ENCODE results near the gene TMEM184B.
A peak's percentile ranks its signal among the peaks of the same experiment; 100 is the strongest.

TMEM184B gene

GRCh38 chr22:38269466-38269865 lies 3.3 kb downstream of the TMEM184B start:
- no peak overlapping the region for H3K4me3 ChIP-seq (ENCODE audit: low read depth, low read length)
- H3K9me3 ChIP-seq (ENCODE audit: severe bottlenecking), result no peaks in the 10 kb centered on the region
- no peak for DNase-seq
- H3K27me3 ChIP-seq (ENCODE audit: insufficient read depth, low read depth, severe bottlenecking), result no peaks in the 10 kb centered on the region
- no peak overlapping the region for H3K27ac ChIP-seq
- H3K36me3 ChIP-seq, result peaks cover 9% of the 10 kb centered on the region
- no peak for TF ChIP-seq CTCF (IDR thresholded peaks at IDR 0.05; ENCODE audit: low read depth, low read length)

GRCh38 chr22:38267086-38267485 lies 5.7 kb downstream of the TMEM184B start:
- Histone ChIP-seq H3K27me3 (ENCODE audit: insufficient read depth, low read depth, severe bottlenecking) (no peaks in the 10 kb centered on the region), H3K27ac (no peak overlapping the region), H3K36me3 (peaks cover 14% of the 10 kb centered on the region), H3K9me3 (ENCODE audit: severe bottlenecking) (no peaks in the 10 kb centered on the region), H3K4me3 (ENCODE audit: low read depth, low read length) (no peak overlapping the region)
- TF ChIP-seq CTCF (IDR thresholded peaks at IDR 0.05; ENCODE audit: low read depth, low read length), result no peak
- no peak for DNase-seq

- no peaks in the 10 kb centered on the region for H3K9me3 ChIP-seq (ENCODE audit: severe bottlenecking)
- no peaks in the 10 kb centered on the region for H3K27me3 ChIP-seq (ENCODE audit: insufficient read depth, low read depth, severe bottlenecking)
- no peak for TF ChIP-seq CTCF (IDR thresholded peaks at IDR 0.05; ENCODE audit: low read depth, low read length)
- no peak for DNase-seq
- H3K4me3 ChIP-seq (ENCODE audit: low read depth, low read length), result no peak overlapping the region
- H3K36me3 ChIP-seq, result peaks cover 10% of the 10 kb centered on the region
- H3K27ac ChIP-seq, result no peak overlapping the region
These were observed 6.7 kb downstream of the TMEM184B start for GRCh38 chr22:38266120-38266519.

GRCh38 chr22:38264322-38264843 lies 8.4 kb downstream of the TMEM184B start:
- no peak overlapping the region for H3K27ac ChIP-seq
- no peak for TF ChIP-seq CTCF (IDR thresholded peaks at IDR 0.05; ENCODE audit: low read depth, low read length)
- no peak overlapping the region for H3K4me3 ChIP-seq (ENCODE audit: low read depth, low read length)

GRCh38 chr22:38262051-38262795 lies 10.6 kb downstream of the TMEM184B start:
- Histone ChIP-seq H3K36me3 (peaks cover 8% of the 10 kb centered on the region), H3K27me3 (ENCODE audit: insufficient read depth, low read depth, severe bottlenecking) (no peaks in the 10 kb centered on the region), H3K4me3 (ENCODE audit: low read depth, low read length) (no peak overlapping the region), H3K27ac (no peak overlapping the region), H3K9me3 (ENCODE audit: severe bottlenecking) (no peaks in the 10 kb centered on the region)
- peak; percentile 67 for DNase-seq
- peak; percentile 79 for TF ChIP-seq CTCF (IDR thresholded peaks at IDR 0.05; ENCODE audit: low read depth, low read length)

More at GRCh38 chr22:38264322-38264843, 8.4 kb downstream of the TMEM184B start:
- H3K9me3 ChIP-seq (ENCODE audit: severe bottlenecking), result no peaks in the 10 kb centered on the region
- no peaks in the 10 kb centered on the region for H3K27me3 ChIP-seq (ENCODE audit: insufficient read depth, low read depth, severe bottlenecking)
- H3K36me3 ChIP-seq, result peaks cover 12% of the 10 kb centered on the region
- no peak for DNase-seq

Data from WERI-Rb-1 (cell line).